Stomach smooth muscle (tissue), 2 donors: Measurements from ENCODE around the gene TRIM46.
A peak's percentile ranks its signal among the peaks of the same experiment; 100 is the strongest.
"Not testable (repeated sequence)": the region's sequence is repeated elsewhere in the genome, so short reads cannot be mapped to it uniquely, and the experiment has no call there.

Experiments used
- H3K27ac ChIP-seq: one replicate; pipeline ENCODE4 v1.7.0; 2013; ENCODE audit warnings: mild to moderate bottlenecking, low read length, inconsistent platforms
- H3K27me3 ChIP-seq, 2 donors: one replicate each; pipeline ENCODE4 v1.7.0; 2013; ENCODE audit warnings: low read length in 2 of 2; ENCODE audit not compliant: insufficient read depth in 2 of 2, control insufficient read depth in 1 of 2
- H3K36me3 ChIP-seq, 2 donors: one replicate each; pipeline ENCODE4 v1.7.0; 2013; ENCODE audit warnings: low read length in 2 of 2; ENCODE audit not compliant: control insufficient read depth in 2 of 2, insufficient read depth in 2 of 2
- H3K4me1 ChIP-seq: one replicate; pipeline ENCODE4 v1.7.0; 2013; ENCODE audit warnings: low read length; ENCODE audit not compliant: control insufficient read depth, insufficient read depth
- H3K4me3 ChIP-seq, 2 donors: one replicate each; pipeline ENCODE4 v1.7.0; 2013; ENCODE audit warnings: low read length in 2 of 2
- H3K9ac ChIP-seq, 2 donors: one replicate each; pipeline ENCODE4 v1.7.0; 2013; ENCODE audit warnings: low read length in 2 of 2, mild to moderate bottlenecking in 1 of 2
- H3K9me3 ChIP-seq, 2 donors: one replicate each; pipeline ENCODE4 v1.7.0; 2013; ENCODE audit warnings: low read length in 2 of 2; ENCODE audit not compliant: control insufficient read depth in 2 of 2
- donor health status: healthy.
- donor health status: Pancreatic carcinoma.

Gene TRIM46

GRCh38 chr1:155164625-155165024 lies 9.0 kb upstream of the TRIM46 start:
- not testable (repeated sequence) for H3K27ac ChIP-seq, H3K4me3 ChIP-seq, H3K9me3 ChIP-seq, H3K9ac ChIP-seq, H3K27me3 ChIP-seq
- Histone ChIP-seq H3K36me3 (peaks cover 10 to 11% of the 10 kb centered on the region in 2 donors), H3K4me1 (peaks cover 13% of the 10 kb centered on the region)

GRCh38 chr1:155166051-155166470 lies 7.6 kb upstream of the TRIM46 start:
- no peak overlapping the region for H3K9ac ChIP-seq
- no peak overlapping the region for H3K4me3 ChIP-seq

GRCh38 chr1:155166471-155167165 lies 7.0 kb upstream of the TRIM46 start:
- Histone ChIP-seq H3K27me3 (no peaks in the 10 kb centered on the region), H3K4me3 (peak overlapping the region in 1 of 2 donors; percentile 15), H3K9ac (no peak overlapping the region), H3K9me3 (no peaks in the 10 kb centered on the region), H3K36me3 (peaks cover 17% of the 10 kb centered on the region in 2 donors), H3K27ac (peak overlapping the region; percentile 31), H3K4me1 (peaks cover 13% of the 10 kb centered on the region)

More at GRCh38 chr1:155166051-155166470, 7.6 kb upstream of the TRIM46 start:
- H3K9me3 ChIP-seq, result no peaks in the 10 kb centered on the region
- peak overlapping the region; percentile 31 for H3K27ac ChIP-seq
- peaks cover 13% of the 10 kb centered on the region for H3K4me1 ChIP-seq
- H3K27me3 ChIP-seq, result no peaks in the 10 kb centered on the region
- peaks cover 17% of the 10 kb centered on the region in 2 donors for H3K36me3 ChIP-seq

- Histone ChIP-seq H3K36me3 (peaks cover 17% of the 10 kb centered on the region in 2 donors), H3K27ac (peak overlapping the region; percentile 11), H3K9me3 (no peaks in the 10 kb centered on the region), H3K27me3 (no peaks in the 10 kb centered on the region), H3K4me1 (peaks cover 19% of the 10 kb centered on the region), H3K4me3 (peak overlapping the region; percentile 41 to 66), H3K9ac (peak overlapping the region; percentile 41 to 42)
Measured at GRCh38 chr1:155167166-155168104, 6.2 kb upstream of the TRIM46 start.

GRCh38 chr1:155168105-155168445 lies 5.6 kb upstream of the TRIM46 start:
- Histone ChIP-seq H3K9ac (peak overlapping the region in 1 of 2 donors; percentile 41), H3K4me3 (peak overlapping the region in 1 of 2 donors; percentile 41), H3K36me3 (peaks cover 17% of the 10 kb centered on the region in 2 donors), H3K4me1 (peaks cover 23% of the 10 kb centered on the region)
- not testable (repeated sequence) for H3K9me3 ChIP-seq, H3K27me3 ChIP-seq, H3K27ac ChIP-seq

- Histone ChIP-seq H3K9ac (no peak overlapping the region), H3K27me3 (peaks cover 0 to 3% of the 10 kb centered on the region in 2 donors), H3K4me1 (peaks cover 28% of the 10 kb centered on the region), H3K36me3 (peaks cover 17% of the 10 kb centered on the region in 2 donors), H3K9me3 (no peaks in the 10 kb centered on the region), H3K4me3 (no peak overlapping the region), H3K27ac (no peak overlapping the region)
Measured at GRCh38 chr1:155168456-155169210, 5.0 kb upstream of the TRIM46 start.

GRCh38 chr1:155169541-155169940 lies 4.1 kb upstream of the TRIM46 start:
- H3K4me1 ChIP-seq, result peaks cover 33% of the 10 kb centered on the region
- no peak overlapping the region for H3K27ac ChIP-seq
- H3K9ac ChIP-seq, result no peak overlapping the region
- H3K9me3 ChIP-seq, result no peaks in the 10 kb centered on the region
- no peak overlapping the region for H3K4me3 ChIP-seq
- H3K36me3 ChIP-seq, result peaks cover 17% of the 10 kb centered on the region in 2 donors
- peaks cover 3 to 12% of the 10 kb centered on the region in 2 donors for H3K27me3 ChIP-seq

- H3K4me3 ChIP-seq, result no peak overlapping the region
- H3K27me3 ChIP-seq, result peaks cover 9 to 17% of the 10 kb centered on the region in 2 donors
- peaks cover 17% of the 10 kb centered on the region in 2 donors for H3K36me3 ChIP-seq
- H3K9me3 ChIP-seq, result no peaks in the 10 kb centered on the region
- peaks cover 33% of the 10 kb centered on the region for H3K4me1 ChIP-seq
- no peak overlapping the region for H3K9ac ChIP-seq
- H3K27ac ChIP-seq, result no peak overlapping the region
Measured at GRCh38 chr1:155170101-155170785, 3.4 kb upstream of the TRIM46 start.

GRCh38 chr1:155170806-155171205 lies 2.8 kb upstream of the TRIM46 start:
- Histone ChIP-seq H3K4me1 (peaks cover 33% of the 10 kb centered on the region), H3K27ac (no peak overlapping the region), H3K36me3 (peaks cover 17% of the 10 kb centered on the region in 2 donors), H3K27me3 (peaks cover 11 to 22% of the 10 kb centered on the region in 2 donors), H3K9ac (no peak overlapping the region), H3K9me3 (no peaks in the 10 kb centered on the region), H3K4me3 (no peak overlapping the region)
